ENCODE results near the gene MKNK2. TPM values are rescaled to one million over a fixed set of nuclear protein-coding genes. Genes with fewer than 3 reads are reported as not detected.

MKNK2 gene
- total RNA-seq = 10 to 100 TPM; 69.7 to 96.3 TPM

GRCh38 chr19:2050991-2051772 lies at the start of gene MKNK2:
Gene MKNK2, minus strand, starts transcription at chr19:2051244. Its CDS starts 393 bp downstream, at chr19:2050851.
- Histone ChIP-seq H3K4me3 (peak within 1 kb of the TSS; percentile 96), H3K27ac (peak within 1 kb of the TSS; percentile 89 to 93), H3K4me1 (ENCODE audit: control insufficient read depth in 1 of 2, low read depth in 2 of 2) (peaks cover 32 to 57% of the 10 kb centered on the region in 2 donors), H3K9me3 (no peaks in the 10 kb centered on the region), H3K27me3 (replicated peaks; ENCODE audit: insufficient read depth) (no peaks in the 10 kb centered on the region), H3K36me3 (peaks cover 6% of the 10 kb centered on the region)
- DNase-seq (ENCODE audit: low spot score) (peak; percentile 58), ATAC-seq (ENCODE audit: insufficient number of reproducible peaks, low FRiP score, low read depth) (peak; percentile 74)
- peak; percentile 30 for TF ChIP-seq CTCF (IDR thresholded peaks at IDR 0.05)

- Histone ChIP-seq H3K36me3 (peaks cover 34% of the 10 kb centered on the region), H3K4me3 (no peak overlapping the region), H3K27ac (no peak overlapping the region), H3K27me3 (replicated peaks; ENCODE audit: insufficient read depth) (no peaks in the 10 kb centered on the region), H3K9me3 (no peaks in the 10 kb centered on the region), H3K4me1 (ENCODE audit: control insufficient read depth in 1 of 2, low read depth in 2 of 2) (peaks cover 8 to 9% of the 10 kb centered on the region in 2 donors)
- DNase-seq (ENCODE audit: low spot score) (no peak), ATAC-seq (ENCODE audit: insufficient number of reproducible peaks, low FRiP score, low read depth) (no peak)
- TF ChIP-seq CTCF (IDR thresholded peaks at IDR 0.05) = no peak
Measured at GRCh38 chr19:2100719-2101061, 49.6 kb upstream of the MKNK2 start.

GRCh38 chr19:2099937-2100718 lies 49.1 kb upstream of the MKNK2 start:
- H3K27me3 ChIP-seq (replicated peaks; ENCODE audit: insufficient read depth) = no peaks in the 10 kb centered on the region
- TF ChIP-seq CTCF (IDR thresholded peaks at IDR 0.05) = no peak
- peaks cover 29% of the 10 kb centered on the region for H3K36me3 ChIP-seq
- H3K27ac ChIP-seq = no peak overlapping the region
- no peak overlapping the region for H3K4me3 ChIP-seq
- ATAC-seq (ENCODE audit: insufficient number of reproducible peaks, low FRiP score, low read depth) = no peak
- no peaks in the 10 kb centered on the region for H3K9me3 ChIP-seq
- H3K4me1 ChIP-seq (ENCODE audit: control insufficient read depth in 1 of 2, low read depth in 2 of 2) = peaks cover 12 to 14% of the 10 kb centered on the region in 2 donors
- no peak for DNase-seq (ENCODE audit: low spot score)

GRCh38 chr19:2099054-2099501 lies 48.0 kb upstream of the MKNK2 start:
- Histone ChIP-seq H3K27me3 (replicated peaks; ENCODE audit: insufficient read depth) (no peaks in the 10 kb centered on the region), H3K4me3 (no peak overlapping the region), H3K9me3 (no peaks in the 10 kb centered on the region), H3K27ac (no peak overlapping the region), H3K36me3 (peaks cover 29% of the 10 kb centered on the region), H3K4me1 (ENCODE audit: control insufficient read depth in 1 of 2, low read depth in 2 of 2) (peaks cover 22 to 25% of the 10 kb centered on the region in 2 donors)
- no peak for DNase-seq (ENCODE audit: low spot score)
- no peak for TF ChIP-seq CTCF (IDR thresholded peaks at IDR 0.05)
- no peak for ATAC-seq (ENCODE audit: insufficient number of reproducible peaks, low FRiP score, low read depth)

GRCh38 chr19:2097886-2098327 lies 46.9 kb upstream of the MKNK2 start:
- TF ChIP-seq CTCF (IDR thresholded peaks at IDR 0.05) = no peak
- Histone ChIP-seq H3K36me3 (peaks cover 29% of the 10 kb centered on the region), H3K4me1 (ENCODE audit: control insufficient read depth in 1 of 2, low read depth in 2 of 2) (peaks cover 30 to 37% of the 10 kb centered on the region in 2 donors), H3K4me3 (no peak overlapping the region), H3K9me3 (no peaks in the 10 kb centered on the region), H3K27me3 (replicated peaks; ENCODE audit: insufficient read depth) (no peaks in the 10 kb centered on the region), H3K27ac (no peak overlapping the region)
- ATAC-seq (ENCODE audit: insufficient number of reproducible peaks, low FRiP score, low read depth) (no peak), DNase-seq (ENCODE audit: low spot score) (no peak)

All from thoracic aorta (tissue), 2 donors.